Activated CD4-positive, alpha-beta T cell treated with anti-CD3 and anti-CD28 coated beads, Interleukin-2, amount 50 U/mL, for 24 hours (primary cell): Measurements from ENCODE around the gene DTYMK.

Source experiments
- DNase-seq, 2 donors: peaks; one replicate each; pipeline ENCODE4 v3.0.0-alpha.2; 2020; ENCODE audit warnings: low read depth in 1 of 2, low spot score in 1 of 2

Gene DTYMK

DNA sequence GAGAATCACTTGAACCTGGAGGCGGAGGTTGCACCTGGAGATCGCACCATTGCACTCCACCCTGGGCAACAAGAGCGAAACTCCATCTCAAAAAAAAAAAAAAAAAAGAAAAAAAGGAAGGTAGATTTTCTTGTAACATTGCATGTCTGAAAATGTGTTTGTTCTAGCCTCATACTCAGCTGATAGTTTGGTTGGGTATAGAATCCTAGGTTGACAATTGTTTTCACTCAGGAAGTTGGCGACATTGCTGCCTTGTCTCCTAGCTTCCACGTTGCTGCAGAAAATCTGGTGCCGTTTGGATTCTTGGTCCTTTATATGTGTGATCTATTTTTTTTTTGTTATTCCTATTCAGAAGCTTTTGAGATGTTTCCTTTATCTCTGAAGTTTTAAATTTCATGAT lies 19.9 kb upstream of the DTYMK start:
- no peak for DNase-seq

DNA sequence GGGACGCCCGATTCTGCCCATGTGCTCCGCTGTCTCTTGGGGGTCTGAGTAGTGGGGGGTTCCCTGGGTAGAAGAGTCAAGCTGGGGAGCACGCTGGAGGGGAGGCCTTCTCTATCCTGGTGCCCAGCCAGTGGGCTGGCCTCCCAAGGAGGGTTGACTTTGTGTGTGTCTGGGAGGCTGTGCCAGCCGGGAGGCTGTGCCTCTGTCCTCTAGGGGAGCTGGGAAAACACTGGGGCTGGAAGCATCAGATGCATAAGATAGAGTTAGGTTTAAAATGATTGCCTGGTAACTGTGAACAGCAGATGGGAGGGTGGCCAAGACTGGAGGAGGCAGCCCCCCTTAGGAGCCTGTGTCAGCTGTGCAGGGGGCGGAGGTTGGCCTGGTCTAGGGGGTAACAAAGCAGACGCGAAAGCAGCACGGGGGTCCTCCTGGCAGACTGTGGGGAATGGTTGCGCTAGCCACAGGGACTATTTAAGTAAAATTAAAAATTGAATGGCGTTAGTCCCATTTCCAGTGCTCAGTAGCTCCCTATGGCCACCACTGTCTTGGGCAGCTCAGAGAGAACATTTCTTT lies 16.5 kb upstream of the DTYMK start:
- DNase-seq, result no peak

DNA sequence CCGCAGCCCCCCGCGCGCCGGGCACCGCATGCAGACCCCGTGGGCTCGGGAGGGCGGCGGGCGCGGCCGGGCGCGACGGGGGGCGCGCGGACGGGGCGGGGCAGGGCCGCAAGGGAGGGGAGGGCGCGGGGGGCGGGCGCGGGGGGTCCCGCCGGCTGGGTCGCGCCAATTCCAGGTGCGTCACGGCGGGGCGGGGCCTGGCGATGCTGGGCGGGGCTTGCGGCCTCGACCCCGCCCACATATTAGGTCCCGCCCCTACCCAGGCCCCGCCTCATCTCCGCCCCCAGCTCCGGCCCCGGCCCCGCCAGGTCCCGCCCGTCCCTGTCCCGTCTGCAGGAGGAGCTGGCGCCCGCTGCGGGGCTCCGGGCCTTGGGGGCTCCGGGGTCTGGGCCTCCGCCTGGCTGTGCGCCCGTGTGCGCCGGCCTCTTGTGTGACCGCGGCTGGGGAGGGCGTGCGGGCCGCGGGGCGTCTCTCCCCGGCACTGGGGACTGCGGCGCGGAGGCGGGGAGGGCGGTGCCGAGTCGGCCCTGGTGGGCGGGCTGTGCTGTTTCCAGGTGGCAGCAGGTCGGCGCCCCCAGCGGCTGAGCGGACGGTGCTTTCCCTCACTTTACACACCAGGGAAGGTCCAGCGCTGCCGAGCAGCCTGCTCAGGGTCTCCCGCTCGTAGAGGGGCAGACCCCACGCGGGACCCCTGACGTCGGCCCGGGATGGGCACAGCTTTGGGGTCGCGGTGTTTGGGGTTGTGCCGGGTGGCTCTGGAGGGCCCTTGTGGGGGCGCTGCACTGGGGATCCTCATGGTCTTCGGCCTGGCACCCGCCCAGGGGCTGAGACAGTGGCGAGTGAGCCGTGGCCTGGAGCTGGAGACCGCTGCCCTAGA lies 15.8 kb upstream of the DTYMK start:
- DNase-seq, result peak; percentile 82 to 83

DNA sequence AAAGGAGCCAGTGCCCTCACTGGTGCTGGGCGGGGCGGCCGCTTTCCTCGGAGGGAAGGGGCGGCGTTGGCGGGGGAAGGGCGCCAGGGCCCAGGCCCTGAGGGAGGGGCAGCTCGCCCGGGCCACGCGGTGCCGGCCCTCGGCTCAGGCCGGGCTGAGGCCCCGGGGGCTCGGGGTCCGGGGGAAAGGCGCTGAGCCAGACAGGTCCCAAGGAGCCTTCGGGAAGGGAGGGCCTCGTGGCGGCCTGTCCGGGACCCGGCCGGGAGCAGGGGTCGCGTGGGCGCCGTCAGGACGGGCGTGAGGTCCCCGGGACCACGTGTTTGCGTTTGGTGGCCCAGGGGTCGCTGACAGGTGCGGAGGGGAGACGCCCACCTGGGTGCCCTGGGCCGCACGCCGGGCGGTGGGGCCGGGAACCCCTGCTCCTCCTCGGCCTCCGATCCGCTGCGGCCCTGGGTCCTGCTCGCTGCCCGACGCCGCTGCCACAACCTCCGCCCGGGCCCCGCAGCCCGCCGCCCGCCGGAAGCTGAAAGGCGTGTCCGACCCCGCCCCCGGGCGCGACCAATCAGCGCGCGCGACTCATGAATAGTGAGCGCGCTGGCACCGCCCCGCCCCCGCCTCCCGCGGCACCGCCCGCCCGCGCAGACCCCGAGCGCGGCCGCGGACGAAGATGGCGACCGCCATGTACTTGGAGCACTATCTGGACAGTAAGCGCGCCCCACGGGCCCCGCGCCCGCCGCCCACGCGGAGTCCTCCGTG lies 15.0 kb upstream of the DTYMK start, which contains the start of gene ING5:
Gene ING5, plus strand, starts transcription at position 641 of the 756 bp plus-strand sequence. Its CDS starts 27 bp downstream, at position 668.
- DNase-seq, result peak; percentile 96 to 97

DNA sequence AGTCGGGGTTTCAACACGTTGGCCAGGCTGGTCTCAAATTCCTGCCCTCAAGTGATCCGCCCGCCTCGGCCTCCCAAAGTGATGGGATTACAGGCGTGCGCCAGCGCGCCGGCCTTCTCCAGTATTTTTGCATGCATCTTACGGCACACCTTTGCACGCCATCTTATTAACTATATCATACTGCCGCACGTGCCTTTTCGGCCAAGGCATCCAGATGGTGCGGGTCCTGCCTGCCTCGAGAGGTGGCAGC lies 14.5 kb upstream of the DTYMK start:
- no peak for DNase-seq

DNA sequence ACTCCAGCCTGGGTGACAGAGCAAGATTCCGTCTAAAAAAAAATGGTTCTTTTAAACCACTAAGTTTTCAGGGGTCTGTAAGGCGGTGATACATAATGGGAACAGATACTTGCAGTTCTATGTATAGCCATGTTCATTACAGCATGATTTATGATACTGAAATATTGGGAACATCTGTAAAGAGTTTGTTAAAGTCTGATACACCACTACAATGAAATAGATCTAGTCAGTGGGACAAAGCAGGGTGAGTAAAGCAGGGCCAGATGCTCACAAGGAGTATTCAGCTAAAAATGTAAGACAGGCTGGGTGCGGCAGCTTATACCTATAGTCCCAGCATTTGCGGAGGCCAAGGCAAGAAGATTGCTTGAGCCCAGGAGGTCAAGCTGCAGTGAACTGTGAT lies 9.0 kb upstream of the DTYMK start:
- DNase-seq, result no peak

DNA sequence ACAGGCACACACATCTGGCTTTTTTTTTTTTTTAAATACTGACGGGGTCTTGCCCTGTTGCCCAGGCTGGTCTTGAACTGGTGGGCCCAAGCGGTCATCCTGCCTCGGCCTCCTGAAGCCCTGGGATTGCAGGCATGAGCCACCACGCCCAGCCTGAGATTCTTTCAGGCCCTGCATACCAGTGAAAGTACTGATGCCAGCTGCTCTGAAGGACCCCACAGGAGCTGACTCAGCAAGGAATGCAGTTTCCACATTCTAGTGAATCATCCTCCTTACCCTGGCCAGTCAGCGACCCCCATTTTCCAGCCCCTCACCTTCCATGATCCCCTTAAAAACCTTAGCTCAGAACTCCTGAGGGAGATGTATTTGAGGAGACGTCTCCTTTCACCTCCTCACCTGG lies 5.8 kb upstream of the DTYMK start:
- no peak for DNase-seq

DNA sequence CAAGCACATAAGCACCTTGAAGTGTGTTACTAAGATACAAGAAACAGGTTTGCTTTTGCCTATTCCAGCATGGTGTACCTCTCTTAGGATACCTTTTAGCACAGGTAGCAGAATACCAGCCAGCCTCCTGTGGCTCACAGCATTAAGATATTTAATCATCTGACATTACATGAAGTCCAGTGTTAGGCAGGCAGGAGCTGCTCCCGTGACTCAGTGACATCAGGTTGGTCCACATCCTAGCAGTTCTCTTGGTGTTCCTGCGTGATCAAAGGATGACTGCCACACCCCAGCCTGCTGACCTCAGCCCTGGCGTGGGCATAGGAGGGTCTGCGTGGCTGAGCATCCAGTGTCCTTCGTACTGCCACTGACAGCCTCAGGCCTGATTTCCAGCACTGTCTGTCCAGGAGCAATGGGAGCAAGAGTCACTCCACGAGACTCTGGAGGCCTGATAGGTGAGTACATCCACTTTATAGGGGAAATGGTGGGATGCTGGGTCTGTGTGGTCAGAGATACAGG lies 3.6 kb upstream of the DTYMK start:
- no peak for DNase-seq

DNA sequence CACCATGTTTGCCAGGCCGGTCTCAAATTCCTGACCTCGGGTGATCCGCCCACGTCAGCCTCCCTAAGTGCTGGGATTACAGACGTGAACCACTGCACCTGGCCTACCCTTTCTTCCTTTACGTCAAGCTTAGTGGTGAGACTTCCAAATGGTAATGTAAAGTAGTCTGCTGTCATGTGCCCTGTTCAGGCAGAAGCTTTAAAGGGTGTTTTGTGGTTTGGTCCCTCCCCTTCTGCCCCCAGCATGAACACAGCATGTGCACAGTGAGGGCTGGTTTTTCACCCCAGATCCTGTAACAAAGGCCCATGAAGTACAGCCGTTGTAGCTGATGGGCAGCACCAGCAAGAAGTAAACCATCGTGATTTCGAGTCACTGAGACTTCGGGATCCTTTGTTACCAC lies 2.7 kb upstream of the DTYMK start:
- DNase-seq, result no peak

DNA sequence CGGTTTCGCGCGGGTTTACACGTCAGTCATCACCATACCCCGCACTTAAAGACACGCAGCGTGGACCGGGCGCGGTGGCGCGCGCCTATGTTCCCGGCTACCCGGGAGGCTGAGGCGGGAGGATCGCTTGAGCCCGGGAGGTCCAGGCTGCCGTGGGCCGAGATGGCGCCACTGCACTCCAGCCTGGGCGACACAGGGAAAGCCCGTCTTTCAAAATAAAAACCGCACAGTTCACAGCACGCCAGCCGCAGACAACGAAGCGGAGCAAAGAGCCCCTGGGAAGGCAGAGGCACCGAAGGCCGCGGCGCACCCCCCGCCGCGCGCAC lies 328 bp downstream of the DTYMK start:
- DNase-seq, result no peak

DNA sequence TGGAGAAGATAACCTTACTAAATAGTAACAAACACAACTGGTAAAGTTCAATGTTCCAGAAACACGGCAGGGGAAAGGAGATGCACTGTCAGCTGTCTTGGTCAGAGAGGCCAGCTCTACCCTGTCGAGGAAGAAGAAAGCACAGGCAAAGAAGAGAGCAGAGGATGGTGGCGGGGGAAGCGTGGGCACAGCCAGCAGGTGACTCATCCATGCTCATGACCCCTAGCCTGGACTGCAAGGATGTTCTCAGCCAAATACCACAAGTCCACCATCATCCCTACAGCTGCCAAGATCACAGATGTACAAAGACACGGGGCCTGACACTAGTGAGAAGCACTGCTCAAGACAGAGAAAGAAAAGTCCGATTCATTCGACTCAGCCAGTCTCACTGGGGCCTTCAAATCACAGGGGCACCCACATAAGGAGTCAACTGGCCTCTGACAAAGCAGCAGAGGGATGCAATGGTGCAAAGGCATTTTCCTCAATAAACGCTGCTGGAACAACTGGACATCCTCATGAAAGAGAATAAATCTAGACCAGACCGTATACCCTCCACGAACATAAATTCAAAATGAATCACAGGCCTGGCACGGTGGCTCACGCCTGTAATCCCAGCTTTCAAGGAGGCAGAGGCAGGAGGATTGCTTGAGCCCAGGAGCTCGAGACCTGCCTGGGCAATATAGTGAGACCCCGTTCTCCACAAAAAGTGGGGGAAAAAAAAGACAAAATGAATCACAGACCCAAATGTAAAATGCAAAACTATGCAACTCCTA lies 5.6 kb downstream of the DTYMK start:
- DNase-seq, result no peak

DNA sequence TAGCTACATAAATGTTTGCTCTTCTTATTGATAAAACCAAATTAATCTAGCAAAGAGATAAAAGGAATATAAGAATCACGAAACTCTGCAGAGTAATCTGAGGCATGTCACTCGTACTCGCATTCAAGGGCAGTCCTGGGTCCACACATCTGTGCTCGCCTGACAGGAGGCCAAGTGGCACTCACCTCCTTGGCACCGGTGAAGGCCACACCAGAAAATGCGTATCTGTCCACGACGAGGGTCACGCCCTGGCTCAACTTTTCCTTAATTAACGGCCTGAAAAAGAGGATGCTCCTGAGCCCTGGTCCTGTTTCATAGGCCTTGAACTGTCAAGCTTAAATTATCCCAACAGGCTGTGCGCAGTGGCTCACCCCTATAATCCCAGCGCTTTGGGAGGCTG lies 6.6 kb downstream of the DTYMK start:
- DNase-seq, result no peak

DNA sequence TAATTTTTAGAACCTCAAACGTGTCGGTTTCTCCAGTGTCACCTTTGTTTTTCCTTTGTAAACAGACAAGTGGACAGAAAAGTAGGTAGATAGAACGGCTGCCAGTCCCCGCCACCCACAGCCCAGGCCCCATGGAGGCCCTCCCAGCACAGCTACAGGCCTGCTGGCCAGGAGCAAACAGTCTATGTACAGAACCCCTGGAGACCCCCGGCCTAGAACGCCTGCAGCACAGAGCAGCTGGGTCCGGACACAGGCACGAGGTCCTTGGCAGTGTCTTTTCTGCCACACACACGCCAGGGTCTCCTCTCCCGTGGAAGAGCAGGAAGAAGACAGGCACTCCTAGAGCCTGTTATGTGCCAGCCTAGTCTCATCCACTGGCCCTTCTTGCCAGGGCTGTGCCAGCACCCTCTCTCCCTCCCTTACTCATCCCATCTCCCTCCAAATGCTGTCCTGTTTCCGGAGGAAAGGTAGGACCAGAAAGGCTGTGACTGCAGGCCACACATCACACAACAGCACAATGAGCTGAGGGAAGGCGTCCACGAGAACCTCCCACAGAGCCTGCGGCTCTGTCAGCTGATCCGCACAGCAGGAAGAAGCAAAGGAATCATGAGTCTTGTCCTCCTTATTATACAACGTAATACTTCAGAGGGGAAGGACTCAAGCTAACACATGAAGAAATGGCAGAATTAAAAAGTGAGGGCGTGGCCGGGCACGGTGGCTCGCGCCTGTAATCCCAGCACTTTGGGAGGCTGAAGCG lies 7.7 kb downstream of the DTYMK start:
- no peak for DNase-seq

DNA sequence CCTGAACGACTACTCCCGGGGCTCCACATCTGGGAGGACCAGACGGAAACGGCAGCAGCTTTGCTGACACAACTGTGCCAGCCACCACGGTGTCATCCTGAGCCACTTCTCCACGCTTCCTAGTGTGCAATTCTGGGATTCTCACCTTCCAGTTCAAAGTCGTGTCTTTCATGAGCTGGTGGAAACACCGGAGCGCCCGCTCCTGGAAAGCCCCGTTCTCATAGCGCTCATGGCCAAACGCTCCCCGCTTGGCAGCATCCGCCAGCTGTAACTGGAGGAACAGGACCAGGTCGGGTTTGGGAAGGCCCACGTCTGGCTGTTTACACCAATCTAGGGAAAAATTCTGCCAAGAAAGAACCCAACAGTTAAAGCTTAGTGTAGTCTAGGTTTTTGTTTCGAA lies 8.3 kb downstream of the DTYMK start:
- no peak for DNase-seq

DNA sequence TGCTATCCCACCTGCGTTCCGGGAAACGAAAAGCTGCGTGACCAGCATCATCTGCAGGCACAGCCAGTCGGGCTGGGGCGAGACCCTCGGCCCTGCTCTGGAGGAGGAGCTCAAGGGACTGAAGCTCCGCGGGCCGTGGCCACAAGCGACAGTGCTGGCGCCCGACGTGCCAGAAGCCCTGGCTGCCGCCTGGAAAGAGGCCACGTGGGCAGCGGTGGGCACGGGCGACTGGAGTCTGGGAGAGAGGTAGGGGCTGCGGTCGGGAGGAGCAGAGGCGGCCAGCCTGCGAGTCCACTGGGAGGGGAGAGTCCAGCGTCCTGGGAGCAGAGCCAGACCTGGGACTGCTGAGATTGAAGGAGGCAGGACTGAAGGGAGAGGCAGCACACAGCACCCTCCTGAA lies 9.2 kb downstream of the DTYMK start:
- DNase-seq, result no peak

DNA sequence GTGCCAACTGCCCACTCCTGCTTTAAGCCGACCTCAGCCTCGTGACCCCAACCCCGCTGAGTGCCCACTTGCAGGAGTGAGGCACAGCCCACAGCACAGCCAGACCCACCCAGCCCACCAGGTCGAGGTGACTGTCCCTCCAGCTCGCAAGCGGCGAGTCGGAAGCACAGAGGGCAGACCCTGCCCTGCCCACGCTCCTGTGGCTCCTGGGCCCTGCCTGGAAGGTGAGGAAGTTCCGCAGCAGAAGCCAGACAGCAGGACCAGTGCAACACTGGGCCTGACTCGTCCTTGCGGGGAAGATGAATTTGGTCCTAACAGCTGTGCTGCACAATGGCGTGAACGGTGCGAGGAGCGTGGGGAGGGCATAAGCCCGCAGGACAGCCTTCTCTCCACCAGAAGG lies 9.9 kb downstream of the DTYMK start:
- no peak for DNase-seq

DNA sequence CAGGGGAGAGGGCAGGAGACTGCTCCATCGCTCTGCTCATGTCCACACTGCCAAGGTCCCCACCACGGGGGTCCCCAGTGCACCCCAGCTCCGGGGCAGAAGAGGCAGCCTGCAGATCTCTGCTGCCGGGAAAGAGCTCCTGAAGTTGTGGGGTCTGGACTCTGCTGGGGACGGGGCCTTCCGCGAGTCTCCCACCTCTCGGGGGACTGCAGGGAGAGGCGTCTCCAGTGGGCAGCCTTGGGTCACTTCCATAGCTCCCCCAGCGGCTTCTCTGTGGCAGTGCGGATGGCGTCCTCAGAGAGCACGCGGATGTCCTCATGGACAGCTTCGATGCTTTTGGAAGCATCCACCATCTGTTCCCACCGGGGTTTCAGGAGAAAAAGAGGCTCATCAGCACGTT lies 10.7 kb downstream of the DTYMK start:
- no peak for DNase-seq

DNA sequence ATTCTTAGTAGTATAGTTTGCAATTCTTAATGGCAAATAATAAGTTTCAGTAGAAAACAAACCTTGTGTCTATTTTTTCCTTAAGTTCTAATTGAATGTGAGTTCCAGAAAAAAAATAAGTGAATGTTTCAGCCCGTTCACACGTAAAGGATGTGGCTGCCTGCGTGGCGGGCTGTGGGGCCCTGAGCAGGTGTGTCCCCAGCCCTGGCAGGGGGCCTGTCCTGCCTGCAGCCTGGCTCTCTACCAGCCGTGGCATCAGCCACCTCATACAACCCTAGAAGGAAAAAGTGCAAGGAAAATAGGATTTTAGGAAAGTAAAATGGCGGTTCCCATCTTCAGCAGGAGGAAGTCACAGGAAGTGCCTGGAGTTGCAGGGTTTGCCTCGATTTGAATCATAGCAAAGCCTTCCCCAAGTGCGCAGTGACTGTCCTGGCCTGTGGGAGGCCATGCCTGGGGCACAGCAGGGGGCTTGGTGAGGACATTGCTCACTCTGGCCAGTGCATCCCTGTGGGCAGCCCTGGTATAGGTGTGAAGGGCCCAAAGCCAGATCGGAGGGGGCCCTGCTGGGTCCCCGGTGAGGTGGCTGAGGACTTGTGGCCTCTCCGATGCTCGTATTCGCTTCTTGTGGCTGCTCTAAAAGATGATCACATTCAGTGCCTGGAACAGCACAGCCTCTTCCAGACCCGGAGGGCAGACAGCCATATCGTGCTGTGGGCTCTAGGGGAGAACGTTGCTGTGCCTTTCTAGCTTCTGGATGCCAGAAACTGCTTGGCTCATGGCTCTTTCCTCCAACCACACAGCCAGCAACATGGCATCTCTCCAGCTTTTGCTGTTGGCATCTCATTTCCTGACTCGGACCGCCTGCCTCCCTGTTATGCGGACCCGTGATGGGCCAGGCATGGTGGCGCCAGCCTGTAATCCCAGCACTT lies 12.6 kb downstream of the DTYMK start:
- DNase-seq, result no peak

DNA sequence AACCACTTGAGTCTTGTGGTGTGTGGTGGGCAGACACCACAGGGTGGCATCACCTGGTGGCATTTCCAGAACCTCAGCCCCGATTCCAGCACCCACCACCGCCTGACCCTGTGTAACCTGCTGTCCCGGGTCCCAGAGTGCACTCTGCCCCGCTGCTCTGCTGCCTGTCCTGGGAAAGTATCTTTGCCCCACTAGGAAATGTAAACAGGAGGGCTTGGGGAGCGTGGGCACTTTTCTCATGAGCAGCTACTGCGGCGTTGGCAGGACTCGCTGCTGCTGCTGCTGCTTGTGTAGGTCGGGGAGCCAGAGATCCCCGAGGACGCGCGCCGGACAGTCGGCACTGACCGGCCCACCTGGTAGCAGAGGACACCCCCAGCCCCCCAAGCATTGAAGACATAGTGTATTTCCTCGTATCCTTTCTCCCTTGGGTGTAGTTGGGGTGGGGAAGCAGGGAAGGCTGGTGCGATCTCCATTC lies 13.4 kb downstream of the DTYMK start:
- no peak for DNase-seq
